Stimulated activated CD4-positive, alpha-beta T cell treated with anti-CD3 and anti-CD28 coated beads, Interleukin-1b, Interleukin-23, amount 100 ng/mL, for 4 hours (primary cell): ENCODE results near the gene LDLRAD3.
"Not testable (repeated sequence)": the region's sequence is repeated elsewhere in the genome, so short reads cannot be mapped to it uniquely, and the experiment has no call there.

Source experiments
- DNase-seq, 2 donors: peaks; one replicate each; pipeline ENCODE4 v3.0.0-alpha.2; 2020; ENCODE audit warnings: low read depth in 2 of 2

LDLRAD3 gene

DNA sequence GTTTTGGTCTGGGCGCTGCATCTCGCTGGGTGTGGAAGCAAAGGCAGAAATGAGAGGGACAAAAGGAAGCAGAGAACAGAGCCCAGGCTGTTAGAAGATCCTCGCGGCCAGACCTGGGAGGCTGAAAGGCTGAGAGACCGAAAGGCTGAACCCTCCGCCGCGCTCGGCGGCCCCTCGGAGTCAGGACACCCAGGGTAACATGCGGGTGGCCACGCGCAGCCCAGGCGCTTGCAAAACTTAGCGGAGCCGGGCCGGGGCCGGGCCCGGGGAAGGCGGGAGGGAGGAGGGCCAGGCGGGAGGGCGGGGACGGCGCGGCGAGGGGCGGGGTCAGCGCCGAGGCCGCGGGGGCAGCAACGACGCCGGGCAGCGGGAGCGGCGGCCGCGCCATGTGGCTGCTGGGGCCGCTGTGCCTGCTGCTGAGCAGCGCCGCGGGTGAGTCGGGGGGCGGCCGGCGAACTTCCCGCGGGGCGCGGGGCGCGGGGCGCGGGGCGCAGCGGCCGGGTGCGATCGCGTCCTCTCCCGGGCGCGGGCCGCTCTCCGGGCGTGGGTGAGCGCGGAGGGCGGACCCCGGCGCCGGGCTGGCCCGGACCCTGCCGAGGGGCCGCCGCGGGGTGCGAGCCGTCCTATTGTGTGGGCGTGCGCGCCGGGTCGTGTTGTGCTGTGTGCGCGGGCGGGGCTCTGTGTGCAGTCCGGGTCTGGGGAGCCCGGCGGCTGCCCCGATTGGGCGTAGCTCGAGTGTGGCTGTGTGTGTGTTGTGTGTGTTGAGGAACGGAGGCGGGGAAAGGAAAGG, at the start of gene LDLRAD3:
Gene LDLRAD3, plus strand, starts transcription at position 350 of the 790 bp plus-strand sequence. Its CDS starts 37 bp downstream, at position 387.
- peak in 1 of 2 donors; percentile 44 for DNase-seq

DNA sequence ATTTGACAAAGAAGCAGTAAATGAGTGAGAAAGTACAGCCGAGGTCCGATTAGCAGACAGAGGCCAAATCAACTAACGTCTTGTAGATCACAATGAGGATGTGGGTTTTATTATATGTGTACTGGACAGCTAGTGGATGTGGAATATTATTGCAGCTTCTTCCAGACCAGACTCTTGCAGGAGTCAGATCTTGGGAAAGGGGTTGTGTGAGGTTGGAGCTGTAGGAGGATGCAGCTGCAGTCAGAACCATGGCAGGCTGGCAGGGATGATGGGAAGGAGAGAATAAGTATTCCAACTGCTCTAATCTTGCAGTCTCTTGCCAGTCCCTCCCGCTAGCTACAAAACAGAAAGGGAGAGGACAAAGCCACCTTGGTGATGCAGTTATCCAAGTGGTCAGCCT, 46.8 kb upstream of the LDLRAD3 start:
- no peak for DNase-seq

DNA sequence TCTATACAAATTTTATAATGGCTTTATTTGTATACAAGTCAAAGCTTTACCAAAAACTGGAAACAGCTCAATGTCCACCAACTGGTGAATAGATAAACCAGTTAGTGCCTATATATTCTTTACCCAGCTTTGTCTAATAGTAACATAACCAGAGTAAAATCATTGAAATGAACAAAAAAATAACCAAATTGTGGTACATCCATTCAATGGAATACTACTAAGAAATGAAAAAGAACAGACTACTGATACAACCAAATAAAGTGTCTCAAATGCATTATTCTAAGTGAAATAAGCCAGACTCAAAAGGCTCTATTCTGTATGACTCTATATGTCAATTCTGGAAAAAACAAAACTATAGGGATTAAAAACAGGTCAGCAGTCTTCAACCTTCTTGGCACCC, 40.9 kb upstream of the LDLRAD3 start:
- DNase-seq: no peak

- DNase-seq: no peak
Measured at GRCh38 chr11:35905646-35906276, 38.1 kb upstream of the LDLRAD3 start.

GRCh38 chr11:35906277-35906661, 37.6 kb upstream of the LDLRAD3 start:
- DNase-seq: no peak

DNA sequence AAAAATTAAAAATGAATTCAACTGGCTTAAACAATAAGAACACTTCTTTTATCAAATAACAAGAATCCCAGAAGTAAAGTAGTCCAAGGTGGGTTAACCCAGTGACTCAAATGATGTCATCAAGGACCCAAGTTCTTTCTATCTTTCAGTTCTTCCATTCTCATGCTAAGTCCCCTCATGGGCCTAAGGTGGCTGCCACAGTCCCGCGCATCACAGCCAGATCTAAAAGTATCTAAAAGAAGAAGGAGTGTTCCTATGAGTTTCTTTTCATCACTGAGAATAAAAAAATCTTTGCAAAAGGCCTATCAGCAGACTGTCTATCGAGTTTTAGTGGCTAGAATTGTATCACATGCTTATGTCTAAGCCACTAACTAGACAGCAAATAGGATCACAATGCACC, 37.2 kb upstream of the LDLRAD3 start:
- no peak for DNase-seq

DNA sequence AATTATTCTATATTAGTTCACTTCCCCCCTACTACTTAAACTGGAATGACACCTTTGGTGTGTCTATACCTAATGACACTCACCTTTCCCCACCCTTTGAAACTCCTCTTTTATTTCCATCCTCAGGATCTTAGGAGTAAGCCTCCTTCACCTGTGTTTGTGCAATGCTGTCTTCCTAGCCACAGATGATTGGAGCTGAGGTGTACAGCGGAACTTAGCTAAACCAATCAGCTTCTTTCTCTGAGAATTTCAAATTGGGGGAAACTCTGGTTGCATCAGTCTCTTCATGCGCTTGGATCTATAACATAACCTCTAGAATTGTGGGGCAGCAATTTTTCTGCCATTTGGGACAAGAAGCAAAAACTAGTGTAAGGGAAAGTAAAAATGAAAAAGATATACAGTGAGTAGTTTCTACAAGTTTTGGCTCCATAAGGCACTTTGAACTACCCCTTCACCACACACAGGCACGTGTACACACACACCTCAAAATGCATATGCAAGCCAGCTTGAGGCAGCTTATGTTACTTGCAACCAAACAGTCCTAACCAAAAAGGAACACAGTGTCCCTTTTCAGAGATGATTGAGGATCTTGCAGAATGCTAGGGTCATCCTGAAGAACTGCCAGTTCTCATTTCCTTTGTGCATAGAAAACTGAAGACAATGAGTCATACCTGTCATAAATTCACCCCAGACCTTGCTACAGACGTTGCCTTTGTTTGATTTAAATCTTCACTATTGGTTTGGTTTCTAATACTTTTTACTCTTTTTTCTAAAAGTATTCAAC, 36.0 kb upstream of the LDLRAD3 start:
- DNase-seq: no peak

DNA sequence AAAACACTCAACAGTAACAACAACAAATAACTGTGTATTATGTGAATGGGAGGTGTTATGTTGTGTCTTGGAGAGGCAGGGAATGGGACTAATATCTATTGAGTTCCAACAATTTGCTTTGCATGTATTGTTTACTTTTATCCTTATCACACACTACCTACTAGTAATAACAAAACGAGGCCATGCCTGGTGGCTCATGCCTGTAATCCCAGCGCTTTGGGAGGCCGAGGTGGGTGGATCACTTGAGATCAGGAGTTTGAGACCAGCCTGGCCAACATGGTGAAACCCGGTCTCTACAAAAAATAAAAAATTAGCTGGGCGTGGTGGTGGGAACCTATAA, 35.5 kb upstream of the LDLRAD3 start:
- not testable (repeated sequence) for DNase-seq

DNA sequence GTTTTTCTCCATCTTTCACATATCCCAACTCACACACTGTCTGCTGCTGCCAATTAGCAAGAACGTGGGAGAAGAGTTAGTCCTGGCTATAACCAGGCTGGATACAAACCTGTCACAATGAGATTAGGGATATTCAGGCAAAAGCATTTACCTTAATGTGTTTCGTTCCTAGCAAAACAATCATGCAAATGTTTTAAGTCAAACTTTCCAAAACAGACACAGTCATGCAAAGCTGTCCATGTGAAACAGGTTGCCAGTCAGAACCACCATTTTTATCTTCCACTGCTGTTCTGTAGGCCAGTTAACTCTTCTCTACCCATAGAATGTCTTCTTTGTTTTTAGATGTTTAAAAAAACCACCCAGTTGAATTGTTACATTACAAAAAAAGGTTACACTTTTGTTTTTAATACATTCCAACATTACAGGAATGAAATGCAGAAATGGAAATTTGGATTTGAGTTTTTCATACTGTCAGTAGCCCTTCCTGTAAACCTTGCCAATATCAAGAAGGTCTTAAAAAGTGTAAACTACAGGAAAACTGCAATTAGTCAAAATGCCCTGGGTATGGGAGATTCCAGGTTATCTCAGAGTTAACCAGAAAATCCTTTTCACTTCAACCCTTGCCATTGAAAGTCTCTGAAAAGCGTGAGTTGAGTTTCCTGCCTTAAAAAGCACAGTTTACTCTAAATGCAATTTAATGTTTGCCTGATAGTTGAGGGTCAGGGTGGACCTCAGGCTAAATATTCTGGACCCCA, 34.2 kb upstream of the LDLRAD3 start:
- no peak for DNase-seq

GRCh38 chr11:35911013-35911412, 32.8 kb upstream of the LDLRAD3 start:
- DNase-seq: no peak

GRCh38 chr11:35911616-35912165, 32.2 kb upstream of the LDLRAD3 start:
- no peak for DNase-seq

DNA sequence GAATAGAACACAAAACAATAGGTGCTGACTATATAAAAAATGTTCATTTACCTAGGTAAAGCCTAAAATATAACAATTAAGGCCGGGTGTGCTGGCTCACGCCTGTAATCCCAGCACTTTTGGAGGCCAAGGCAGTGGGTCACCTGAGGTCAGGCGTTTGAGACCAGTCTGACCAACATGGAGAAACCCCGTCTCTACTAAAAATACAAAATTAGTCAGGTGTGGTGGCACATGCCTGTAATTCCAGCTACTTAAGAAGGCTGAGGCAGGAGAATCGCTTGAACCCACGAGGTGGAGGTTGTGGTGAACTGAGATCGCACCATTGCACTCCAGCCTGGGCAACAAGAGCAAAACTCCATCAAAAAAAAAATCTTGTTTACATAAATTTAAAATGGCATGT, 31.4 kb upstream of the LDLRAD3 start:
- DNase-seq: not testable (repeated sequence)

DNA sequence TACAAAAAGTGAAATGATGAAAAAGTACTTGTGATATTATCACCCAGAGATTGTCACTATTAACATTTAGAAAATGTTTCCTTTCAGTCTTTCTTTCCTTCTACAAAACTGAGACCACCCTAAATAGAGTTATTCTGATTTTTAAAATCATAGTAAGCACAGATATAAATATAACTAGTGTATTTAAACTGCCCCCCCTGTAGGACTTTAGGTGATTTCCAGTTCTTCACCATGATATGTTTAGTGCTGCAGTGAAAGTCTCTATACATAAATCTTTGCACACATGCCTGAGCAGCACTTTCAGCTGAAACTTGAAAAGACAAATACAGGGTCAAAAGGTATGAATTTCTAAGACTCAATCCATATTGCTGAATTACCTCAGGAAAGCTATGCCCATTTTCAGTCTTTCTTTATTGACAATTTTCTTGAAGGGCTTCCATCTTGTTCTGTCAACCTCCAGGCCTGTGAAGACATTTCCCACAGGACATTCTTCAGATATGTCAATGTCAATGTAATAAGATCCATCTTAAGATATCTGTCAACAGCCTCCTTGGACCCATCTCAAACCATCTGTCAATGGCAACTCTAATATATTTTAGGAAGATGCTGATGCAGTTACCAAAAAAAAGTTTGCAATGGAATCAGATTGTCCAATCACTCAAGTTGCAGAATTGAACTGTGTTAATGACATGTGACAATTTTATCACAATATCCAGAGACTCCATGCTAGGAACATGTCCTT, 30.8 kb upstream of the LDLRAD3 start:
- no peak for DNase-seq

GRCh38 chr11:35914816-35915215, 29.0 kb upstream of the LDLRAD3 start:
- DNase-seq: no peak

DNA sequence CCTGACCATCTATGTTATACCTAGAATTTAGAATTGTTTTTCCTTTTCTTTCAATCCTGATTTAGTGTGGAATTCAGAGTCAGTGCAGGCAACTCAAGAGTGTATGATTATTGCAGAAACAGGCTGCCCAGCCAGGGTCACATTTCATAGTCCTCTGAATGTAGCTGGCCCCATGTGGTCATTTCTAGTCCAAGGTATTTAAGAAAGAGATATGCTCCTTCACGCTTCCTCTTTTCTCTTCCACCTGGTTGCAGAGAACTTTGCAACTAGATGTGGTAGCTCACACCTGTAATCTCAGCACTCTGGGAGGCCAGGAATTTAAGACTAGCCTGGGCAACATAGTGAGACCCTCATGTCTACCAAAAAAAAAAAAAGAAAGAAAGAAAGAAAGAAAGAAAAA, 27.6 kb upstream of the LDLRAD3 start:
- DNase-seq: no peak

- DNase-seq: no peak
Measured at GRCh38 chr11:35917676-35918075, 26.2 kb upstream of the LDLRAD3 start.

- DNase-seq: no peak
Measured at GRCh38 chr11:35918716-35919115, 25.1 kb upstream of the LDLRAD3 start.

DNA sequence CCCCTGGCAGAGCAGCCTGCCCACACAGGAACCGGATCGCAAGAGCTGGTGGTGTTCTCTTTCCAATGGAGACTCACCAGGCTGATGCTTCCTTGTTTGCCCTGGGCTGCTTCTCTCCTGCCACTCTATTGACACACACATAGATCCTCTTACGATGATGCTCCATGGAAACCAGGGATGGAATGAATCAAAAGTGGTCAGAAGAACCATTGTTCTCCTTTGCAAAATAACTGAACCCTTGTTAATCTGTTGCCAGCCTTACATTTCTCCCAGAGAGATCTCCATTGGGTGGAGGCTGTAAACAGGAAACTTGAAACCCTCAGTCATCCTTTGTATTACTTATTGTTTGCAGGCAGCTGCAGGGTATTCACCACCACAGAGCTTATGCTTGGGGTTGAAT, 24.6 kb upstream of the LDLRAD3 start:
- no peak for DNase-seq

GRCh38 chr11:35923452-35923851, 20.4 kb upstream of the LDLRAD3 start:
- DNase-seq: no peak

- DNase-seq: no peak
Measured at GRCh38 chr11:35924811-35925210, 19.1 kb upstream of the LDLRAD3 start.

DNA sequence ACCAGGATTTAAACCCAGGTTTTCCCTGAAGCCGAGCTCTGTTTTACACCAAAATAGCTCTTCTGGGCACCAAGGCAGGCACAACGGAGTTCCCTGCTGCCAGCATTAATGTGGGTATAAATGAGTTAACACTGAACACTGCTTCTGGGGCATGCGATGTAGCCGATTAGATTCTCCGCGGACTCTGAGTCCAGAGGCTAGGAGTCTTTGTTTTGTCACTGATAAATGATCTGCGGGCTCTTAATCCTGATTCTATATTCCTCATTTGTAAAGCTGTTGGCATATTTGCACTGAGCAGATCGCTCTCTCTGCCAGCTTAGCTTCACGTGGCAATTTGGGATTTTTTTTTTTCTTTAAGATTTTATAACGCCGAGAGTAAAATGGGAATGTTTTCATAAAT, 16.8 kb upstream of the LDLRAD3 start:
- DNase-seq: no peak
